HEK293T (cell line): ENCODE results near the gene IL32.

Experiments used
- ARNT ChIP-seq: fragments of 450-650 bp; IDR thresholded peaks from 2 replicates; pipeline ENCODE4 v1.6.1; 2017; ENCODE audit warnings: mild to moderate bottlenecking
- BHLHE40 ChIP-seq: fragments of 450-650 bp; IDR thresholded peaks from 2 replicates; pipeline ENCODE4 v1.6.1; 2016; ENCODE audit warnings: mild to moderate bottlenecking, moderate library complexity, borderline replicate concordance
- CTBP1 ChIP-seq: fragments of 450-650 bp; IDR thresholded peaks from 2 replicates; pipeline ENCODE4 v1.6.1; 2016; ENCODE audit warnings: borderline replicate concordance
- ELF4 ChIP-seq: fragments of 450-650 bp; IDR thresholded peaks from 2 replicates; pipeline ENCODE4 v1.6.1; 2017; ENCODE audit warnings: antibody characterized with exemption
- FOXA1 ChIP-seq: fragments of 450-650 bp; IDR thresholded peaks from 2 replicates; pipeline ENCODE4 v1.6.1; 2016; ENCODE audit warnings: mild to moderate bottlenecking
- FOXK2 ChIP-seq: fragments of 450-650 bp; IDR thresholded peaks from 2 replicates; pipeline ENCODE4 v1.6.1; 2016; ENCODE audit warnings: mild to moderate bottlenecking
- FOXM1 ChIP-seq: fragments of 450-650 bp; IDR thresholded peaks from 2 replicates; pipeline ENCODE4 v1.6.1; 2017; ENCODE audit warnings: mild to moderate bottlenecking, borderline replicate concordance
- SP1 ChIP-seq: fragments of 450-650 bp; IDR thresholded peaks from 2 replicates; pipeline ENCODE4 v1.6.1; 2017
- TARDBP ChIP-seq: fragments of 450-650 bp; IDR thresholded peaks from 2 replicates; pipeline ENCODE4 v1.6.1; 2016

- TF ChIP-seq CTBP1, result no peak
- no peak for TF ChIP-seq BHLHE40
- no peak for TF ChIP-seq FOXA1
- TF ChIP-seq ELF4, result no peak
- TF ChIP-seq SP1, result no peak
- no peak for TF ChIP-seq TARDBP
- no peak for TF ChIP-seq ARNT
- no peak for TF ChIP-seq FOXM1
- no peak for TF ChIP-seq FOXK2
Measured at GRCh38 chr16:3017344-3017743, 48.1 kb upstream of the IL32 start.
